NCI-H128 (cell line): Measurements from ENCODE around the gene TST.

Source experiments
- DNase-seq: peaks from one replicate; lab custom pipeline; 2025; ENCODE audit not compliant: unreplicated experiment; lab: John Stamatoyannopoulos, UW

The TST gene

DNA sequence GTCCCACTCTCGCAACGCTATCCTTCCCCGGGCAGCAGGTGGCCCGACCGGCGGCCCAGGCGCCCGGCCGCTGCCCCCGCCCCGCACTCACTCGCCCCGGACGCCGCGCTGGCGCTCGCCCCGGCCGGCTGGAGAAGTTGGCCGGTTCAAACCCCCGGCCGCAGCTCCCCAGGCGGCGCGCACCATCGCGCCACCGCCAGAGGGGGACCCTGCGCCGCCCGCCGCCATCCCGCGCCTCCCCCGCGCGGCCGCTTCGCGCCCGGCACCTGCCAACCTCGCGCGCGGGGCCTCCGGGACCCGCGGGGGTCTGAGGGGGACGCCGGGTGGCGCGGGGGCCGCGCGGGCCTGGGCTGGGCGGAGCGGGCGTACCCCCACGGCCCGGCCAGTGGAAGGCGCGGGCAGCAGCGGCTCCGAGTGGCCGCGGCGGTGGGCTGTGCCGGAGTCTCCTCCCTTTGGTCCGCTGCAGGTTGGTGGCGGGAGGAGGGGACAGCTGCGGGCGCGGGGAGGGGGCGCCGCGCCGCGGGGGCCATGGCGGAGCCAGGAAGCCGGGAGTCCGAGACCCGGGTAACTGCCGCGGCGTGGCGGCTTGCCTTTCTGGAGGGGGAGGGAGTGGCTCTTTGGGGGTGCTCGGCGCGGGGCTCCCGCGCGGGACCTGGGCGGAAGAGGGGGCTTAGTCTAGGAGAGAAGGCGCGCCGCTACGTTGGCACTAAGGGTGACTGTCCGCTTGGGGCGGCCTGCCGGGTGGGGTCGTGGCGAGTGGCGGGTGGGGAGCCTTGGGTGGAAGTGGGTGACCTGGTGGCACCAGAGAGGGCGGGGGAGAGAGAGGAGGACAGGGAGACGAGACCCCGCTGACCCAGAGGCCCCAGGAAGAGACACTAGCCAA is at the start of gene TST, which contains the start of gene MPST:
TSS of gene TST (minus strand) at position 139 of the 883 bp plus-strand sequence. CDS start 715 bp downstream, outside the sequence.
TSS of gene MPST (plus strand) at position 434 of the 883 bp plus-strand sequence. CDS start at position 529, 95 bp downstream.
- DNase-seq, result no peak

DNA sequence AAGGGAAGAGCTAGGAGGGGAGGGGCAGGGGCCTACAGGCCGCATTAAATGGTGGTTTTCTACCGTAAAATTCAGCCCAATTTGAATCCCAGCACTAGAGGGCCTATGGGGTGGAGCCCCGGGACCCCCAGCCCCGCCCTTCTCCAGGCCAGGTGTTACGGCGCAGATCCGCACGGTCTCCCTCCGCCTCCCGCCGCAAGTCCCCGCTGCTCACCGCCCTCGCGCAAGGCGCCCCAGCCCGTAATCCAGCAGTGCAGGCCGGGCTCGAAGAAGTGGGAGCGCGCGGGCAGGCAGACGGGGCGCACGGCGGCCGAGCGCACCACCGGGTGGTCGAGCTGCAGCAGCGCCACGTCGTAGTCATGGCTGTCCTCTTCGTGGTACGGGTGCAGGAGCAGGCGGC is 49.6 kb upstream of the TST start:
- no peak for DNase-seq

DNA sequence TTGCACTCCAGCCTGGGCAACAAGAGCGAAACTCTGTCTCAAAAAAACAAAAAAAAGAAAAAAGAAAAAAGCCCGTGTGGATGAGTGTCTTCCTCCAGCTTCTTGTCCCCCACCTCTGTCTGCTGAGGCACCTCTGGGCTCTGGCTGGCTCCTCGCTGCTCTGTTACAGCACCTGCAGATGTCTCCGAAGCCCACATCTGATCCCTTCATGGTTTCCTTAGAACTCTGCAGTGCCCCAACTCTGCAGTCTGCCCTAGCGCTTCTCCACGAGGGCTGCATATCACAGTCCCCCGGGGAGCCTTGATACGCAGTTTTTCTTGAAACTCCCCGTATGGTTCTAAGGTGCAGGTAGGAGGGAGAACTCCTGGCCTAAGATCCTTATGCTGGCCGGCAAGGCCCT is 48.2 kb upstream of the TST start:
- no peak for DNase-seq

DNA sequence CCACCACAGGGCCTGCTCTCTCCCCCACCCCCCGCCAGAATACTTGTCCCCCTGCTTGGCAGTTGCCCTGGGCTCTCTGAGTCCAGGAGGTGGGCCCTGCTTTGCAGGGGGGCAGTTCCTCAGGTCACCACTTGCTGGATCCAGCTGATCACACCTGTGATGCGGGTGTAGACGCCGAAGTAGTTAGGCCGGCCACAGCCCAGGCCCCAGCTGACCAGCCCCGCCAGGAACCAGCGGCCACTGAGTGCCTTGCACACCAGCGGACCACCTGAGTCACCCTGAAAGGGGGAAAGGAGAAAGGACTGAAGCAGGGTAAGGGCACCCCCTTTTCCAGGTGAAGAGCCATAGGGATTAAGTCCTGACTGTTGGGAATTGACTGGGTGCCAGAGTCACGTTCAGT is 46.7 kb upstream of the TST start:
- DNase-seq, result no peak

DNA sequence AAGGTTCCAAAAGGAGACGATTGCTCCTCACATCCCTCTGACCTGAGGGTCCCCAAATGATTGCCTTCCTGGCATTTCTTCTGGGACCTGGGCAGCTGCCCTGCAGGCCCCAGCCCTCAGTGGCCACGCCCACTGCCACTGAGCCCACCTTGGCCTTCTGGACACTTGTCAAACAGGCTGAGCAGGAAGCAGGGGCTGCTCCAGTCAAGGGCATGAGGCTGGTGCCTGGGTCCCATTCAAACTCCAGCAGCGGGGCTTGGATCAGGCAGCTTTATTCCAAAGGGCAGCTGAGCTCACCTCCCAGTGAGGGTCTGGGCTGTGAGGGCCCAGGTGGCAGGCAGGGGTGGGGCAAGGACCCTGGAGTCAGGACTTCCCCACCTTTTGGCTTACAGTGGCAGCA is 45.9 kb upstream of the TST start:
- DNase-seq, result no peak

DNA sequence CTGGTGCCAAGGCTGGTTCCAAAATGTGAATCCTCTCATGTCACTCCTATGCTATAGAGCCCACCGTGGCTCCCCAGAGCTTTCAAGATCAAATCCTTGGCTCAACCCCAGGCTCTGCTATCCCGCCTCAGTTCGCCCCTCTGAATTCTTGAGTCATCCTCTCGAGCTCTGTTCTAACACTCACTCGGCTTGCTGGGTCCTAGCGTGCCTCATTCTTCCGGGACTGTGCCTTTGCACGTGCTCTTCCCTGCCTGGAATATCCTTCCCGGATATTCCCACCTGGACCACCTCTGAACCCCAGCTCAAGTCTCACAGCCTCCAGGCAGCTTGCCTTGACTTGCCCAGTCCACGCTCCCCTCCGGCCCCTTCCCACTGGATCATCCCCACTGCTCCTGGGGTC is 45.3 kb upstream of the TST start:
- DNase-seq, result no peak

DNA sequence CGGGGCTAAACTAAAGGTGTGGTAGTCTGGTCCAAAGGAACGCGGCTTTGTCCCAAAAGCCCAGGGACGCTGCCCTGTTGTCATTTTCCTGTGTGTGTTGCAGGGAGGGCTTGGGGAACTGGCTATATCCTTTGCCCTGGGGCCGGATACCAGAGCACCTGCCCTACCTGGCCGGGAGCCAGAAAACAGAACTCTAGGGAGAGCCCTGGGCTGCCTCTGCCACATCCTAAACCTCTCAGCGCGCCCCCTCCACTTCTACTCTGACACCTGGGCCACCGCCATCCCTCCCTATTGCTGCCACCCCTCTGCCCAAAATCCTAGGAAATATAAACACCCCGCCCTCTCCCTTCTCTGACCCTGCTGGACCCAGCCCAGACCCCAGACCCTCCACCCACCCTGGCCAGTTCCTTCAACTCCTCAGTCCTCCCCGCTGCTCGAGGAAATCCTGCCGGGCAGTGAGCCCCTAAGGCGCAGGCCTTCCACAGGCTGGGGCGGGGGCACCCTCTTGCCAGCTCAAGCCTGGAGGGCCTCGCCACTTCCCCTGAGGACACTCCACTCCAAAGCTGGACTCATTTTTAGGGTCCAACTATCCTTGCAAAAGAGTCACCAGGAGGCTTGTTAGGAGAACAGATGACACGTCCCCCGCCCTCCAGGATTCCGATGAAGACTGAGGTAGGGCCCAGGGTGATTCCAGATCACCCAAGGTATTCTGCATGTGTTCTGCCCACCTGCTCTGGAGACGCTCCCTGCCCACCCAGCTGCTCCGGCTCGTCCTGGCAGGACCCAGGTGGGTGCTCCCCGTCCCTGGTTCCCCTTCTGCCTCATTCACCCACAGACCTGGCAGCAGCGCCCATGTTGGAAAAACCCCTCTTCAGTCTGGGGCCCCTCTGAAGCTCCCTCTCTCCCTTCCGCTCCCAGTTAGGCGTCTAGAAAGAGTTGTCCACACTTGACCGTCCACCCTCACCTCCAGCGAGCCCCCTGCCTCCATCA is 44.5 kb upstream of the TST start:
- DNase-seq, result peak; percentile 35

DNA sequence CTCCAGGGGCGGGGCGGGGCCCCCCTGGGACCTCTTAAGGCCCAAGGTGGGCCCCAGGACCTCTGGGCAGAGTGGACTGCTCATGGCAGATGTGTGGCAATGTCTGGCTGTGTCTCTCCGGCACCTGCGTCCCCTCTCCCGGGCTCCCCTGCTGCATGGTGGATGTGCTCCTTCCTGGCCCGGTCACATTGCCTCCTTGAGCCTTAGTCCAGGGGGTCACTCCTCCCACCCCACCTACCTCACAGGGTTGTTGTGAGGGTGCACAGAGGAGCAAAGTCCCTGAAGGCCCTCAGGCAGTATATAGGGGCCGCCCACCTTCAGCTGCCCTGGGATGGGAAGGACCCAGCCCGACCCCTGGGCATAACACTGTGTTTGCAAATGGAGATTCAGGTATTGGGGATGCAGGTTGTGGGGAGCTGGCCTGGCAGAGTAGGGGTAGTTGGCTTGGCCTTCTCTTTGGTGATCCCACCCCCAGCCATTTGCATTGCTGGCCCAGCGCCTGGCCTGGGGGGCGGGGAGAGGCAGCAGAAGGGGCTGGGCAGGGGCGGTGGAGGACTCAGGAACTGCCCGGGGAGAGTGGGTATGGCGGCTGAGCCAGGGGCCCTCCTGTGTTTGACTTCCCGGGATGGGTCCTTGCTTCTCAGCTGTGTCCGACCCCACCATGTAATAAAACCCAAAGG is 43.6 kb upstream of the TST start:
- no peak for DNase-seq

DNA sequence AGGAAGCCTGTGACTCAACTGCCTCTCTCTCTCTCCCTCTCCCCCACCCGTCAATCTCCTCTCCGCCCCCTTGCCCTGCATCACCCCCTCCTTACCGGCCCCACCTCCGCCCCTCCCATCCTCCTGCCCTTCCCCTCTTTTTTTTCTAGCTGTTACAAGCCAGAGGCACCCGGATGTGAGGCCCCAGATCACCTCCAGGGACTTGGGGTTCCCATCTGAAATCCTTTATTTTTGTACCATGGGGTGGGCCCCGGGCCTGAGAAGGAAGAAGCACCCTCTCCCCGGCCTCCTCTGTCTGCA is 43.1 kb upstream of the TST start:
- no peak for DNase-seq

DNA sequence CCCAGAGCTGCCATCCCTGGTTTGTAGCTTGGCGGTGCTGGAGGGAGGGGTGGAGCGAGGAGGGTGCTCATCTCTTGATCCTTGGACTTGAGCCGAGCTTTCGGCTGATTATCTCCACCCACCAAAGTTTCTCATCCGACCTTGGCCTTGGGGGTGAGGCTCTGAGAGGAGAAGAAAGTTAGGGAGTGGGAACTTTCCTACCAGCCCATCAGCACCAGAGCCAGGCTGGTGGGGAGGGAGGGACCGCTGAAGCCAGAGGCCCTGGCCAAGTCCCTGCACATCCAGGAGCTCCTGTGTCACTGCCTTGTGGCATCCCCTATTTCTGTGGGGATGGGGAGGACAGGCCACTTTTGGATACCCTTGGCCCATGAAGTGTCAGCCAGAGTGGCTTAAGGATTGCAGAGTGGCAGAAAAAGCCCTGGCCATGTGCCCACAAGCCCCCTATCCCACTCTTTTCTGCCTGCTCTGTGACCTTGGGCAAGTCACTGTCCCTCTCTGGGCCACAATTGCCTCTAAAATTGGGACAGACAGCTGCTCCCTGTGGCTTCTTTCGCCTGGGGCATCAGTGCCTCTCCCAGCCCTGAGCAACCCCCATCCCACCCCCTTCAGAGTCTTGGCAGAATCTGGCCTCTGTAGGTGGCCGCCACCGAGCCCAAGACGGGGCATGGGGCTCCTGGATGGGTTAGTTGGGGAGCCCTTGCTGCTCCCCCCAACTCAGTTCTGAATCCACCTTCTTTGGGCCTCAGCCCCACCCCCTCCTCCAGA is 42.5 kb upstream of the TST start:
- DNase-seq, result no peak

DNA sequence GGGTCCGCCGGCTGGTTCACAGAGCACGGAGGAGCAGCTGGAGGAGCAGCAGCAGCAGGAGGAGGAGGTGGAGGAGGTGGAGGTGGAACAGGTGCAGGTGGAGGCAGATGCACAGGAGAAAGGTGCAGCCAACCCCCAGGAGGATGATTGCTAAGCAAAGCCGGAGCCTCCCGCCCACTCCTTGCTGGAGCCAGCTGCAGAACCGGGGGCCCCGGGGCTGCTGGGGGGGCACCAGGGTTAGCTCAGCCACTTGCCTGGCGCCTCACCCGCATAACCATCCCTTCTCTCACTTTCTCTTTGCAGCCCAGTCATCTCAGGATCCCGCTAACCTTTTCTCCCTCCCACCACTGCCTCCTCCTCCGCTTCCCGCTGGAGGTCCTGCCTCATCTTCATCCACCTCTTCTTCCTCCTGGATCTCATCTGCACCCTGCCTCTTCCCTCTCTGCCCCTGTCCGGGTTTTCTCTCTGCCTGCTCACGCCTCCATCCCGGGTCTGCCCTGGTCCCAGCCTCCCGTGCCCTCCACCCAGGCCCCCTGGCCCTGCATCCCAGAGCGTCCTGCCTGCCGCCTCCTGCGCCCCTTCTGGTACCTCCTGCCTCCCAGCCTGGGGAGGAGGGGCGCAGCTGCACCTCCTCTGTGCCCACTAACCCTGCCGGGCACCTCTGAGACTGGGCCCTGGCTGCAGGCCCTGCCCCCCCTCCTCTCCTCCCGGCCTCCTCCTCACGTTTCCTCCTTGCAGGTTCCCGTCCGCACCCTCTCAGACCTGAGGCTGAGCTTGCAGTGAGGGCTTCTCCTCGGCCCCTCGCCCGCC is 41.8 kb upstream of the TST start:
- DNase-seq, result no peak

DNA sequence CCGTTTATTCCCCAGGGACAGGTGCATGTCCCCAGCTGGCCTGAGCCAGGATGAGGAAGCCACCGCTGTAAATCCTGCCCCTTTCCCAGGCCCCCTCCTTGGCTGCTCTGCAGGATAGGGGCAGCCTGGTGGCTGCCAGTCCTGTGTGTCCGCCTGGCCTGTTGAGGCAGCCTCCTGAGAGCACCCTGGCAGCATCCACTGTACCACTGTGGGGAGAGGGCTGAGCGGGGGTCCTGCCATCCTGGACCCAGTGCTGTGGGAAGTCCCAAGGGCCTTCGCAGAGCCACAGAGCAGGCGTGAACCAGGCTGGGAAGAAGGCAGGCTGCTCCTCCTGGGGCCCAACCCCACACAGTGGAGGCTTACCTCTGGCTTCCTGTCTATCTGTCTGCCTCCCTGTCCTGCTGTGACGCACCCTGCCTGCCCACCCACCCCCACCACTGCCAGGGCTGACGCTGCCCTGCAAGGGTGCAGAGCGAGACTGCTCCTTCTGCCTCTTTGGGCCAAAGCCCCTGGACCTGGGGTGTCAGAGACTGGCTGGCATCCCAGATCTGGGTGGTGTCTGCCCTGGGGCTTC is 40.7 kb upstream of the TST start:
- no peak for DNase-seq

DNA sequence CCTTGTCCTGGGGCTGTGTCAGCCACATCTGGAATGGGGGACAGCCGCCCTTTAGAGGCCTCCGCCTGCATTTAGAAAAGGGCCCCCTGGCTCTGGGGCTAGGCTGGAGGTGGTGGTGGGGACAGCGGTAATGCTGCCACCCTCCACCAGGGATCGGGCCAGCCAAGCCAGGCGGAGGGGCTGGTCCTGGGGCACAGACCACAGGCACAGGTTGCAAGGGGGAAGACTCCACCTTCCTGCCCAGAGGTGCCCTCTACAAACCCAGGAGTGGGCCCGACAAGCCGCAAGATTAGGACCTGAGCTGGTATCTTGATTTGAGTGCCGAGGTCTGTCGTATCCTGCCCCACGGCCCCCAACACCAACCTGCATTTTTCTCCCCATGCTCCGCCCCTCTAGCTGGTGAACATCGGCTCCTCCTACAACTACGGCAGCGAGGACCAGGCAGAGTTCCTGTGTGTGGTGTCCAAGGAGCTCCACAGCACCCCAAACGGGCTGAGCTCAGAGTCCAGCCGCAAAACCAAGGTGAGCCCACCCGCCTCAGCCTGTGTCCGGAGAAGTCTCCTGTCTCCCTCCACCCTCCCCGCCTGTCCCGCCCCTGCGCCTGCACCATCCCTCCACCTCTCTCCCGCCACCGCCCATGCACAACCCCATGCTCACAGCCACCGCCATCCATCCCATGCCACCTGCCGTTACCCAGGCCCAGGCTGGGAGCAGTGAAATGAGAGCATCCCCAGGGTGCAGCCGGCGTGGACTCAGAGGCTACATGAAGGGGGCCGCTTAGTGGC is 39.9 kb upstream of the TST start:
- no peak for DNase-seq

DNA sequence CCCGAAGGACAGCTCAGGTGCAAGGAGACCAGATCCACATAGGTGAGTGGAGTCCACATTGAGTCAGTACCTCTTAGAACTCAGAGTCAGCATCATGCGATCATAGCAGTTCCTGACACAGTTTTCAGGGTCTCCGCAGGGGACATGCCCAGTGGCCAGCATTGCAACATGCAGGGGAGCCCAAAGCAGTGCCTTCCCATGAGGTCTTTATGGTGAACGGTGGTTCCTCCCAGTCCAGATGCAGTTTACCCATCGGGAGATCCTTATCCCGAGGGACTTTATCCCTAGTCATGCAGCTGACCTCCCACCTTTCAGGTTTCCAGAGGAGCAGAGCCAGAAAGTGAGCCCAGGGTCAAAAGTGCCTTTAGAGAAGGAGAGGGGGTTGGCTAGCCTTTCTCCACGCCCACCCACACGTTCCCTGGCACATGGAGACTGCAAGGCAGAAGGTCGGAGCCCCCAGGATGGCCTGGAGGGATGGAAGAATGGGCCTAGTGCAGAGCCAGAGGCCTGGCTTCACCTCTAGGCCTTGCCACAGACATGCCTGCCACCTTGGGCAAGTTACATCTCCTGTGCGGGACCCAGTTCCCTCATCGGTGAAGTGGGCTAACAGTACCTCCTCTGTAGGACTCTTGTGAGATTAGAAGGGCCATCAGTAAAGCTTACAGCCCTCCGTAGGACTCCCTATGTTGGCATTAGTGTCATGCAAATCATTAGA is 38.7 kb upstream of the TST start:
- DNase-seq, result no peak

DNA sequence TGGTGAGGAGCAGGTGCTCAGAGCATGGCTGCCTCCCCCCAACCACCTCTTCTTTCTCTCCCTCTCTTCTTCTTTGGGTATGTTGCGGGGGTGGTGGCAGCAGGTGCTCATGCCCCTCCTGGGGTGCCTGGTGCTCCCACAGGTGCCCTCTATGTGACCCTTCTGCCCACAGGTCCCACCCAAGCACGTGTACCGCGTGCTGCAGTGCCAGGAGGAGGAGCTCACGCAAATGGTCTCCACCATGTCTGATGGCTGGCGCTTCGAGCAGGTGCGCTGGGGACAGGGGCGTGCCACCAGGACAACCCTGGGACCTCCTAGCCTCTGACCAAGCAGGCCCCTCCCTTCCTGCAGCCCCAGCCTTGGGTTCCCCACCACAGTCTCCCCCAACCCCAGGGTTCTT is 38.0 kb upstream of the TST start:
- no peak for DNase-seq

DNA sequence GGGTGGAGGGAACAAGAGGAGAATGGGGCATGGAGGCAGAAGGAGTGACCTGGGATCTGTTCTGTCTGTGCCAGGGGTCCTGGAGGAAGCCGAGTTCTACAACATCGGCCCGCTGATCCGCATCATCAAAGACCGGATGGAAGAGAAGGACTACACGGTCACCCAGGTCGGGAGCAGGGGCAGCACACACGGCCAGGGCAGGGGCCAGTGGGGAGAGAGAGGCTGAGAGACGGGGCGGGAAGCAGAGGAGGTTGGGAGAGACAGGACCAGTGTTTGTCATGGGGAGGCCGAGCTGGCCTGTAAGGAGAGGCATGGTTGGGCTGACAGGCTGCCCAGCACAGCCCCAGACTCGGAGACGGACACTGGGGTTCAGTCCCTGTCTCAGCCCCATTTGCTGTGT is 37.0 kb upstream of the TST start:
- no peak for DNase-seq

DNA sequence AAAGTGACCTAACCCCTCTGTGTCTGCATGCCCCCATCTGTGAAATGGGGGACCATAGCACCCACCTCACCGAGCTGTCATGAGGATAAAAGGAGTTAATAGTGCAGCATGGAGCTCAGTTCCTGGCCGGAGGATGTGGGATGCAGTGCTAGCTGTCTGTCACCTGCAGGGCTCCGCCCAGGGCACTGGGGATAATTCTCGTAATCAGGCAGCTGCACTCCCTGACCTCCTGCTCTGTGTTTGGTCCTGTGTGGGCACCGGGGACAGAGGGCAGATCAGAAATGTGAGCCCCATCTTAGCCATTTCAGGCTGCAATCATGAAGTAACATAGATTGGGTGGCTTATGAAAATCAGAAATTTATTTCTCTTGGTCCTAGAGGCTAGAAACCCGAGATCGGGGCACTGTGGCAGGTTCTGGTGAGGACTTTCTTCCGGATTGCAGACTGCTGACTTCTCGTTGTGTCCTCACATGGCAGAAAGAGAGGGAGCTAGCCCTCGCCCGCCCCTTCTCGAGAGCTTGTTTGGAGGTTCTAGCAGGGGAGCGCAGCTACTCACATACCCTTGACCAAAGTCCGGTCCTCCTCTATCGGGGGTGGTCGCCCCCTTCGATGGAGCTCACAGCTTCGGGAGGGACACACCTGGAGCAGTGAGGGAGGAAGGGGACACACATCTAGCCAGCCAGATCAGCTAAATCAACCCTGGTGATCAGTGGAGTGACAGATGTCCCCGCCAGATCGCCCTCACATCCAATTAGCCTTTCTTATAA is 35.5 kb upstream of the TST start:
- DNase-seq, result no peak
